Stimulated activated CD4-positive, alpha-beta T cell treated with anti-CD3 and anti-CD28 coated beads, TNF-alpha, amount 100 ng/mL, for 4 hours (primary cell): ENCODE results near the gene NCAPG.

Source experiments
- DNase-seq, 3 experiments: peaks; one replicate each; pipeline ENCODE4 v3.0.0-alpha.2; 2020; ENCODE audit warnings: low read depth in 3 of 3

Gene NCAPG

DNA sequence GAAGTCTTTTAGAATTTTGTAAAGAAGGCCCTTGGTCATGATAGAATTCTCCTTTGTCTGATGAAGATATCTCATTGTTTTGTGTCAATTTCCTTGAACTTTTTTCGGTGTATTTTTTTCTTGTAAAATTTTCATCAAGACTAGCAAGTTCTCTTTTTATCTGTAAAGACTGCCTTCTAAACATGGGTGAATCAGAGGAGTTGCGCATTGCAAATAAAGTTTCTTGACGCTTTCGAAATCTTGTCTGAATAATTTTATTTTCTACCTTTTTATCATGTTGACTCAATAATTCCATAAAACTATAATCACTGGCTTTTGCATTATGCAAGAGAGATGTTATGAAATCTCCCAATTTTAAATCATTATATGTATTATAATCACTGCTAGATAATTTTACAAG, 66.2 kb downstream of the NCAPG start:
- no peak for DNase-seq

- DNase-seq = no peak
These were observed 66.9 kb downstream of the NCAPG start for GRCh38 chr4:17877661-17878060.

- DNase-seq = no peak
These were observed 73.3 kb downstream of the NCAPG start for GRCh38 chr4:17884063-17884462.

GRCh38 chr4:17884511-17884910, 73.7 kb downstream of the NCAPG start:
- no peak for DNase-seq

- no peak for DNase-seq
These were observed 78.9 kb downstream of the NCAPG start for GRCh38 chr4:17889692-17890091.

- no peak for DNase-seq
These were observed 83.6 kb downstream of the NCAPG start for GRCh38 chr4:17894421-17894820.
